HepG2 (cell line): ENCODE data around the gene DAZAP1. TPM values are rescaled to one million over a fixed set of nuclear protein-coding genes. Genes with fewer than 3 reads are reported as not detected.
A peak's percentile ranks its signal among the peaks of the same experiment; 100 is the strongest.

Source experiments
- ATAC-seq: fragments of 200-7000 bp; cut with Tn5 transposase; 3 replicates; pipeline ENCODE4 v1.9.1; 2020; ENCODE audit warnings: mild to moderate bottlenecking, moderate library complexity
- BruUV-seq: library from RNA; stranded (reverse); fragments of 400-500 nt; replicated peaks from 2 replicates; lab custom pipeline; 2021; lab: Mats Ljungman, UMichigan
- CTCF ChIA-PET: fragments of 300-600 bp; formaldehyde crosslinking; extraction: SDS; loops from one replicate; lab custom pipeline; 2021; ENCODE audit warnings: low total read pairs, inconsistent platforms, low intra/inter-chr PET ratio; lab: Yijun Ruan, JAX
- POLR2A ChIA-PET: fragments of 350-600 bp; sonication (Branson Sonifier 250); formaldehyde crosslinking; loops from one replicate; lab custom pipeline; 2020; ENCODE audit warnings: antibody characterized with exemption, inconsistent platforms; lab: Yijun Ruan, JAX
- DNase-seq: peaks from one replicate; pipeline ENCODE4 v3.0.0-alpha.2; 2015; ENCODE audit warnings: low spot score
- FAIRE-seq: peaks from 3 replicates; lab custom pipeline; 2011; peaks lifted over from hg19 to GRCh38; lab: Jason Lieb, UNC
- H2AFZ ChIP-seq: one replicate; pipeline ENCODE4 v1.6.1; 2011; ENCODE audit warnings: low read length, inconsistent platforms
- H3K27ac ChIP-seq: fragments of 300-600 bp; 3 replicates; pipeline ENCODE4 v1.8.0; 2011; ENCODE audit warnings: mixed run types, mild to moderate bottlenecking, mixed read lengths, low read length, inconsistent platforms; ENCODE audit not compliant: insufficient read depth; ENCODE audit errors: extremely low read length
- H3K27me3 ChIP-seq, 2 experiments: fragments of 200-600 bp in 1 of 2; 2 replicates in 1 of 2; 3 replicates in 1 of 2; pipeline versions ENCODE4 v1.6.0 to v1.8.0; 2011; ENCODE audit warnings: low read length in 2 of 2, mild to moderate bottlenecking in 2 of 2, moderate library complexity in 2 of 2, inconsistent platforms in 1 of 2; ENCODE audit not compliant: insufficient read depth in 2 of 2, control insufficient read depth in 1 of 2
- H3K36me3 ChIP-seq, 2 experiments: fragments of 200-600 bp in 1 of 2; replicated peaks in 1 of 2; 2 replicates in 1 of 2; 3 replicates in 1 of 2; pipeline versions ENCODE4 v1.5.1 to v1.8.0; 2011; ENCODE audit warnings: low read length in 2 of 2, inconsistent platforms in 1 of 2; ENCODE audit not compliant: insufficient read depth in 2 of 2, control insufficient read depth in 1 of 2
- H3K4me1 ChIP-seq: 2 replicates; pipeline ENCODE4 v1.5.1; 2012; ENCODE audit warnings: low read length, inconsistent platforms; ENCODE audit not compliant: insufficient read depth
- H3K4me2 ChIP-seq: 2 replicates; pipeline ENCODE4 v1.6.0; 2011; ENCODE audit warnings: low read depth, low read length, inconsistent platforms
- H3K4me3 ChIP-seq, 3 experiments: fragments of 200-600 bp in 1 of 3; sonication (generic), shearing (Covaris generic) in 1 of 3; replicated peaks in 1 of 3; 2 replicates each; pipeline ENCODE4 v1.5.1; 2011 to 2016; ENCODE audit warnings: low read length in 3 of 3, inconsistent platforms in 2 of 3, low read depth in 2 of 3, mild to moderate bottlenecking in 2 of 3, control low read depth in 1 of 3, mixed read lengths in 1 of 3; ENCODE audit not compliant: insufficient read depth in 1 of 3
- H3K79me2 ChIP-seq: one replicate; pipeline ENCODE4 v1.6.1; 2011; ENCODE audit warnings: low read length, inconsistent platforms; ENCODE audit not compliant: insufficient read depth
- H3K9ac ChIP-seq: 2 replicates; pipeline ENCODE4 v1.6.0; 2011; ENCODE audit warnings: mild to moderate bottlenecking, low read depth, low read length, inconsistent platforms; ENCODE audit not compliant: insufficient read depth
- H3K9me3 ChIP-seq: 2 replicates; pipeline ENCODE4 v1.5.1; 2012; ENCODE audit warnings: mild to moderate bottlenecking, low read length
- H4K20me1 ChIP-seq: 2 replicates; pipeline ENCODE4 v1.6.0; 2011; ENCODE audit warnings: inconsistent platforms, mild to moderate bottlenecking, low read length, moderate library complexity; ENCODE audit not compliant: insufficient read depth
- CTCF ChIP-seq: sonication (generic); formaldehyde crosslinking; IDR thresholded peaks from 2 replicates; pipeline ENCODE4 v1.5.0; 2020; ENCODE audit warnings: mild to moderate bottlenecking, missing genetic modification reagents, moderate library complexity
- MAZ ChIP-seq, 2 experiments: sonication (generic) in 1 of 2; formaldehyde crosslinking in 1 of 2; IDR thresholded peaks; 2 replicates each; pipeline versions ENCODE4 v1.5.0 to v1.6.1; 2012 to 2020; ENCODE audit warnings: low read depth in 2 of 2, mild to moderate bottlenecking in 2 of 2, borderline replicate concordance in 1 of 2, improper control_type of control experiment in 1 of 2, low read length in 1 of 2, missing genetic modification reagents in 1 of 2, moderate library complexity in 1 of 2
- MTF2 ChIP-seq: sonication (generic); formaldehyde crosslinking; IDR thresholded peaks from 2 replicates; pipeline ENCODE4 v1.5.0; 2020; ENCODE audit warnings: missing genetic modification reagents, borderline replicate concordance
- NPAS2 ChIP-seq: sonication (generic); formaldehyde crosslinking; IDR thresholded peaks from 2 replicates; pipeline ENCODE4 v1.8.0; 2022; ENCODE audit warnings: mild to moderate bottlenecking, missing genetic modification reagents, borderline replicate concordance
- SIX1 ChIP-seq: sonication (generic); formaldehyde crosslinking; IDR thresholded peaks from 2 replicates; pipeline ENCODE4 v1.4.0; 2020; ENCODE audit warnings: missing genetic modification reagents, borderline replicate concordance
- ZFP91 ChIP-seq: sonication (generic); formaldehyde crosslinking; IDR thresholded peaks from 2 replicates; pipeline ENCODE4 v1.9.0; 2022; ENCODE audit warnings: missing genetic modification reagents, mild to moderate bottlenecking, borderline replicate concordance
- ZNF33B ChIP-seq: sonication (generic); formaldehyde crosslinking; IDR thresholded peaks from 2 replicates; pipeline ENCODE4 v1.5.1; 2020; ENCODE audit warnings: mild to moderate bottlenecking, missing genetic modification reagents
- ZNF343 ChIP-seq: sonication (generic); formaldehyde crosslinking; IDR thresholded peaks from 2 replicates; pipeline ENCODE4 v1.4.0; 2020; ENCODE audit warnings: mild to moderate bottlenecking, missing genetic modification reagents
- ZNF383 ChIP-seq: sonication (generic); formaldehyde crosslinking; IDR thresholded peaks from 2 replicates; pipeline ENCODE4 v1.4.0; 2020; ENCODE audit warnings: missing genetic modification reagents, mild to moderate bottlenecking, borderline replicate concordance
- ZNF547 ChIP-seq: sonication (generic); formaldehyde crosslinking; IDR thresholded peaks from 2 replicates; pipeline ENCODE4 v1.5.1; 2020; ENCODE audit warnings: mild to moderate bottlenecking, missing genetic modification reagents
- ZNF7 ChIP-seq: IDR thresholded peaks from 2 replicates; pipeline ENCODE4 v1.6.1; 2016; ENCODE audit warnings: missing biosample characterization, missing genetic modification reagents
- WGBS: methylation state at CpG from one replicate; pipeline ENCODE4 v1.1.6; 2017; ENCODE audit warnings: low lambda C conversion rate; 5-methylcytosine and 5-hydroxymethylcytosine counted together
- in situ Hi-C: cut with HindIII; loops from 2 replicates; pipeline ENCODE4 v1.10.0; 2017; ENCODE audit warnings: low pct_unique_long_range_greater_than_20kb; ENCODE audit not compliant: extremely low pct_ligation_motif_present
- intact Hi-C: fragments of 100-400 bp; cut with micrococcal nuclease; formaldehyde crosslinking; loops from one replicate; pipeline ENCODE4 v1.10.0; 2022; ENCODE audit not compliant: unreplicated experiment
- polyA plus RNA-seq, 8 experiments: library from polyadenylated mRNA; depleted of rRNA in 3 of 8; stranded (reverse) in 7 of 8; unstranded in 1 of 8; fragments of >200 nt; fragmentation: Illumina TruSeq in 4 of 8; extraction: Trizol in 4 of 8; gene quantifications; 2 replicates each; pipeline versions ENCODE4 v1.2.1 to v1.2.3, GENCODE V29; 2011 to 2016; ENCODE audit warnings: low read depth in 4 of 8, missing spikeins in 1 of 8, mixed read lengths in 1 of 8; ENCODE audit not compliant: insufficient read depth in 1 of 8
- total RNA-seq, 5 experiments: library from RNA; depleted of rRNA; stranded (reverse); fragments of >200 nt; fragmentation: Illumina TruSeq; extraction: Trizol; gene quantifications; 2 replicates each; pipeline ENCODE4 v1.2.3, GENCODE V29; 2016; ENCODE audit warnings: low read depth in 1 of 5
- TF ChIP-seq, protein P1 (sequence below): sonication (generic); formaldehyde crosslinking; IDR thresholded peaks from 2 replicates; pipeline ENCODE4 v1.4.0; 2020; ENCODE audit warnings: missing genetic modification reagents
- TF ChIP-seq, protein P2 (sequence below): sonication (generic); formaldehyde crosslinking; IDR thresholded peaks from 2 replicates; pipeline ENCODE4 v1.5.1; 2020; ENCODE audit warnings: missing genetic modification reagents, mild to moderate bottlenecking, borderline replicate concordance
- TF ChIP-seq, protein P3 (sequence below): sonication (generic); formaldehyde crosslinking; IDR thresholded peaks from 2 replicates; pipeline ENCODE4 v1.8.0; 2022; ENCODE audit warnings: low read depth, missing genetic modification reagents

The DAZAP1 gene
- total and polyA plus RNA-seq, 2 of the 13 experiments (the other 11 are each of a cell fraction or from before 2014, with no cell fraction given) = 63.3 to 79.2 TPM

- Histone ChIP-seq H3K9me3 (no peaks in the 10 kb centered on the region), H3K79me2 (no peaks in the 10 kb centered on the region), H3K4me1 (peaks cover 25% of the 10 kb centered on the region), H3K27ac (no peak overlapping the region), H3K36me3 (no peaks in the 10 kb centered on the region; a peak in 1 of 5 replicates), H3K4me3 (peak overlapping the region; percentile 45 to 69 (median 55); a peak in 4 of 6 replicates), H3K4me2 (peak overlapping the region; percentile 76), H4K20me1 (peaks cover 12% of the 10 kb centered on the region), H3K9ac (peak overlapping the region; percentile 43; the same call in 1 of the 2 replicates), H3K27me3 (no peaks in the 10 kb centered on the region), H2AFZ (no peak overlapping the region)
- intact Hi-C loops (no loop called here), in situ Hi-C loops (no loop called here)
- WGBS = no CpG with 5 or more reads among the region's 117 CpGs
- no peak for FAIRE-seq
- BruUV-seq = no TSS peak
- POLR2A ChIA-PET = interaction anchor here (0.7 to 3.6 kb wide), 5 partner anchors 14 to 201 kb away, joined by 3 to 19 read pairs (median 3); partner anchors contain the start of genes CIRBP, PCSK4 and REEP6
- DNase-seq = no peak
- ATAC-seq = peak; percentile 28
- CTCF ChIA-PET = no interaction called here
- TF ChIP-seq, protein P1, sequence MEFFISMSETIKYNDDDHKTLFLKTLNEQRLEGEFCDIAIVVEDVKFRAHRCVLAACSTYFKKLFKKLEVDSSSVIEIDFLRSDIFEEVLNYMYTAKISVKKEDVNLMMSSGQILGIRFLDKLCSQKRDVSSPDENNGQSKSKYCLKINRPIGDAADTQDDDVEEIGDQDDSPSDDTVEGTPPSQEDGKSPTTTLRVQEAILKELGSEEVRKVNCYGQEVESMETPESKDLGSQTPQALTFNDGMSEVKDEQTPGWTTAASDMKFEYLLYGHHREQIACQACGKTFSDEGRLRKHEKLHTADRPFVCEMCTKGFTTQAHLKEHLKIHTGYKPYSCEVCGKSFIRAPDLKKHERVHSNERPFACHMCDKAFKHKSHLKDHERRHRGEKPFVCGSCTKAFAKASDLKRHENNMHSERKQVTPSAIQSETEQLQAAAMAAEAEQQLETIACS (CRISPR knock-in tag) = peak; percentile 77
- TF ChIP-seq ZNF343 (no peak), ZNF33B (CRISPR knock-in tag) (no peak), ZFP91 (no peak), NPAS2 (CRISPR knock-in tag) (no peak), MTF2 (no peak), ZNF547 (CRISPR knock-in tag) (no peak), CTCF (CRISPR knock-in tag) (no peak), ZNF383 (CRISPR knock-in tag) (no peak), MAZ (IDR thresholded peaks at IDR 0.05; ENCODE audit: borderline replicate concordance, low read depth, low read length) (no peak), MAZ (CRISPR knock-in tag; IDR thresholded peaks at IDR 0.05; ENCODE audit: low read depth) (peak; percentile 57; the same call in 1 of the 2 replicates), ZNF7 (no peak), SIX1 (CRISPR knock-in tag) (no peak)
- TF ChIP-seq, protein P2, sequence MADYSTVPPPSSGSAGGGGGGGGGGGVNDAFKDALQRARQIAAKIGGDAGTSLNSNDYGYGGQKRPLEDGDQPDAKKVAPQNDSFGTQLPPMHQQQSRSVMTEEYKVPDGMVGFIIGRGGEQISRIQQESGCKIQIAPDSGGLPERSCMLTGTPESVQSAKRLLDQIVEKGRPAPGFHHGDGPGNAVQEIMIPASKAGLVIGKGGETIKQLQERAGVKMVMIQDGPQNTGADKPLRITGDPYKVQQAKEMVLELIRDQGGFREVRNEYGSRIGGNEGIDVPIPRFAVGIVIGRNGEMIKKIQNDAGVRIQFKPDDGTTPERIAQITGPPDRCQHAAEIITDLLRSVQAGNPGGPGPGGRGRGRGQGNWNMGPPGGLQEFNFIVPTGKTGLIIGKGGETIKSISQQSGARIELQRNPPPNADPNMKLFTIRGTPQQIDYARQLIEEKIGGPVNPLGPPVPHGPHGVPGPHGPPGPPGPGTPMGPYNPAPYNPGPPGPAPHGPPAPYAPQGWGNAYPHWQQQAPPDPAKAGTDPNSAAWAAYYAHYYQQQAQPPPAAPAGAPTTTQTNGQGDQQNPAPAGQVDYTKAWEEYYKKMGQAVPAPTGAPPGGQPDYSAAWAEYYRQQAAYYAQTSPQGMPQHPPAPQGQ = no peak
- TF ChIP-seq, protein P3, sequence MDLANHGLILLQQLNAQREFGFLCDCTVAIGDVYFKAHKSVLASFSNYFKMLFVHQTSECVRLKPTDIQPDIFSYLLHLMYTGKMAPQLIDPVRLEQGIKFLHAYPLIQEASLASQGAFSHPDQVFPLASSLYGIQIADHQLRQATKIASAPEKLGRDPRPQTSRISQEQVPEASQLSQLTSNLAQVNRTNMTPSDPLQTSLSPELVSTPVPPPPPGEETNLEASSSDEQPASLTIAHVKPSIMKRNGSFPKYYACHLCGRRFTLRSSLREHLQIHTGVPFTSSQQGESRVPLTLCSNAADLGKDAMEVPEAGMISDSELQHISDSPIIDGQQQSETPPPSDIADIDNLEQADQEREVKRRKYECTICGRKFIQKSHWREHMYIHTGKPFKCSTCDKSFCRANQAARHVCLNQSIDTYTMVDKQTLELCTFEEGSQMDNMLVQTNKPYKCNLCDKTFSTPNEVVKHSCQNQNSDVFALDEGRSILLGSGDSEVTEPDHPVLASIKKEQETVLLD (CRISPR knock-in tag) = no peak
Observed at GRCh38 chr19:1469255-1470054, 62.1 kb downstream of the DAZAP1 start.
